Gastrocnemius medialis (tissue), 4 donors: ENCODE measurements around the gene EME2.

Experiments used
- CTCF ChIP-seq, 5 experiments: fragments of 450-650 bp in 3 of 5; fragments of 200-600 bp in 2 of 5; sonication (generic) in 2 of 5; IDR thresholded peaks in 4 of 5; conservative IDR thresholded peaks in 1 of 5; 1 replicate in 4 of 5; 2 replicates in 1 of 5; pipeline ENCODE4 v1.5.1; 2016 to 2019; ENCODE audit warnings: antibody characterized with exemption in 5 of 5, mild to moderate bottlenecking in 3 of 5, moderate library complexity in 3 of 5
- POLR2A ChIP-seq, 2 donors: fragments of 450-650 bp; IDR thresholded peaks; one replicate each; pipeline ENCODE4 v1.6.1; 2017; ENCODE audit warnings: antibody characterized with exemption in 2 of 2, mild to moderate bottlenecking in 2 of 2, moderate library complexity in 2 of 2

GRCh38 chr16:1773703-1774447 is 1.3 kb downstream of the EME2 start:
- peak in 1 of 5 experiments; percentile 7 for TF ChIP-seq CTCF (IDR thresholded peaks at IDR 0.05 in 4 of 5, conservative IDR thresholded peaks at IDR 0.05 in 1 of 5)
- no peak for TF ChIP-seq POLR2A (IDR thresholded peaks at IDR 0.05)
